Activated CD8-positive, alpha-beta memory T cell treated with anti-CD3 and anti-CD28 coated beads for 36 hours (primary cell): Measurements from ENCODE around the gene AKAP17A. TPM values are rescaled to one million over a fixed set of nuclear protein-coding genes. Genes with fewer than 3 reads are reported as not detected.

Source experiments
- total RNA-seq, 2 experiments: library from RNA; stranded (reverse); gene quantifications; one replicate each; pipeline ENCODE4 v1.2.3, GENCODE V29; 2021

Gene AKAP17A
- total RNA-seq, 2 experiments from 2014 or later, result 64.2 to 66.8 TPM

Other genes starting within 250 kb of the AKAP17A start
- gene SLC25A6, start 199.5 kb upstream of the AKAP17A start, total RNA-seq, result 100 to 1,000 TPM; 321 to 326 TPM
- gene ASMTL, start 138.7 kb upstream of the AKAP17A start, total RNA-seq, result 10 to 100 TPM; 27.1 to 29.6 TPM
- 10 to 100 TPM; 24.7 to 25.5 TPM for gene P2RY8, start 54.4 kb upstream of the AKAP17A start, total RNA-seq
- gene ASMT, start 23.5 kb downstream of the AKAP17A start, total RNA-seq, result 1 to 10 TPM; 2.9 to 3.3 TPM